ENCODE results near the gene EME1.

DNA sequence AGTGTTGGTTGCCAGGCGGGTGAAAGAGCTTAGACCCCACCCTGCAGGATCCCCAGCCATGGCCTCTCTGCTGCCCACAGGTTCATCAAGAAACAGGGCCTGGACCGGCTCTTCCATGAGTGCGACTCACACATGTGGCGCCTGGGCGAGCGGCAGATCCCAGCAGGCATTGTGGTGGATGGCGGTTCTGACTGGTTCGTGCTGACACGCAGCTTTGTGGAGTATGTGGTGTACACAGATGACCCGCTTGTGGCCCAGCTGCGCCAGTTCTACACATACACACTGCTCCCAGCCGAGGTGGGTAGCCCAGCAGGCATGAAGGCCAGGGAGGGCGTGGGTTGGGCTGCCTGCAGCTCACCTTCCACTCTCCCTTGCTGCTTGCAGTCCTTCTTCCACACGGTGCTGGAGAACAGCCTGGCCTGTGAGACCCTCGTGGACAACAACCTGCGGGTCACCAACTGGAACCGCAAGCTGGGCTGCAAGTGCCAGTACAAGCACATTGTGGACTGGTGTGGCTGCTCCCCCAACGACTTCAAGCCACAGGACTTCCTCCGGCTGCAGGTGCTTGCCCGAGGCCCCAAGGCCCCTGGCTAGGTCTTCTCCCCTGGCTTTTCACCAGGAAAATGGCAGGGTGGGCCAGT, 17.2 kb upstream of the EME1 start:
- TF ChIP-seq POLR2A (IDR thresholded peaks at IDR 0.05; ENCODE audit: low read length) (no peak), GATA1 (IDR thresholded peaks at IDR 0.05; ENCODE audit: low read depth, low read length) (no peak)

All from erythroblast (primary cell).